OCI-LY1 (cell line): ENCODE measurements around the gene CSHL1.

Experiments
- CTCF ChIP-seq: fragments of 200-600 bp; sonication (generic), shearing (Covaris generic); IDR thresholded peaks from 2 replicates; pipeline ENCODE4 v1.5.1; 2017; ENCODE audit warnings: mild to moderate bottlenecking, antibody characterized with exemption, low read length, moderate library complexity, mixed read lengths
- EZH2 ChIP-seq: fragments of 200-600 bp; sonication (generic), shearing (Covaris generic); IDR thresholded peaks from 2 replicates; pipeline ENCODE4 v1.8.0; 2017; ENCODE audit warnings: borderline replicate concordance, mixed run types, mild to moderate bottlenecking, antibody characterized with exemption, low read length, moderate library complexity, mixed read lengths

GRCh38 chr17:63940584-63940983 is 29.5 kb upstream of the CSHL1 start:
- TF ChIP-seq CTCF, result no peak
- TF ChIP-seq EZH2, result no peak
